PFSK-1 (cell line): Measurements from ENCODE around the gene MITF.

Experiments
- FOXP2 ChIP-seq: optimal IDR thresholded peaks from 2 replicates; pipeline ENCODE3; 2011; ENCODE audit warnings: borderline replicate concordance, control low read depth, inconsistent platforms; ENCODE audit not compliant: insufficient read depth; ENCODE audit errors: extremely low read length, extremely low read depth
- POLR2AphosphoS5 ChIP-seq: IDR thresholded peaks from 2 replicates; pipeline ENCODE4 v1.6.1; 2012; ENCODE audit warnings: low read depth, mild to moderate bottlenecking, control low read depth, low read length, moderate library complexity
- REST ChIP-seq, 2 experiments: IDR thresholded peaks; 2 replicates each; pipeline versions ENCODE4 v1.6.1 to v1.8.0; 2011 to 2012; ENCODE audit warnings: low read depth in 2 of 2, low read length in 2 of 2, control low read depth in 1 of 2, inconsistent platforms in 1 of 2, mild to moderate bottlenecking in 1 of 2, moderate library complexity in 1 of 2; ENCODE audit not compliant: insufficient read depth in 1 of 2
- SIN3A ChIP-seq: IDR thresholded peaks from 2 replicates; pipeline ENCODE4 v1.6.1; 2012; ENCODE audit warnings: mild to moderate bottlenecking, low read length, moderate library complexity, borderline replicate concordance; ENCODE audit not compliant: insufficient read depth
- TAF1 ChIP-seq: IDR thresholded peaks from 2 replicates; pipeline ENCODE4 v1.6.1; 2012; ENCODE audit warnings: low read length, control low read depth, borderline replicate concordance; ENCODE audit not compliant: insufficient read depth

GRCh38 chr3:69896095-69896494 lies 156.8 kb downstream of the MITF start:
- TF ChIP-seq TAF1 (no peak), POLR2AphosphoS5 (no peak), REST (IDR thresholded peaks at IDR 0.05; ENCODE audit: insufficient read depth in 1 of 2, low read depth in 2 of 2, low read length in 2 of 2) (no peak), SIN3A (no peak), FOXP2 (no peak)
